Measurements from ENCODE around the gene PAX7.
A peak's percentile ranks its signal among the peaks of the same experiment; 100 is the strongest.
"Not testable (repeated sequence)": the region's sequence is repeated elsewhere in the genome, so short reads cannot be mapped to it uniquely, and the experiment has no call there.

Gene PAX7

GRCh38 chr1:18630511-18631495, at the start of gene PAX7:
PAX7 (plus strand) TSS chr1:18630846; CDS start chr1:18631604, 758 bp downstream.
- no peak for DNase-seq (ENCODE audit: low spot score)

- DNase-seq (ENCODE audit: low spot score), result no peak
Measured at GRCh38 chr1:18581420-18581880, 49.2 kb upstream of the PAX7 start.

GRCh38 chr1:18582890-18583289, 47.8 kb upstream of the PAX7 start:
- no peak for DNase-seq (ENCODE audit: low spot score)

- no peak for DNase-seq (ENCODE audit: low spot score)
Measured at GRCh38 chr1:18583326-18583941, 47.2 kb upstream of the PAX7 start.

- DNase-seq (ENCODE audit: low spot score), result not testable (repeated sequence)
Measured at GRCh38 chr1:18586016-18586415, 44.6 kb upstream of the PAX7 start.

- DNase-seq (ENCODE audit: low spot score), result no peak
Measured at GRCh38 chr1:18588093-18588492, 42.6 kb upstream of the PAX7 start.

- no peak for DNase-seq (ENCODE audit: low spot score)
Measured at GRCh38 chr1:18592368-18592767, 38.3 kb upstream of the PAX7 start.

GRCh38 chr1:18597160-18598042, 33.2 kb upstream of the PAX7 start:
- DNase-seq (ENCODE audit: low spot score), result peak; percentile 34

GRCh38 chr1:18599086-18599485, 31.6 kb upstream of the PAX7 start:
- DNase-seq (ENCODE audit: low spot score), result no peak

- no peak for DNase-seq (ENCODE audit: low spot score)
Measured at GRCh38 chr1:18599704-18600103, 30.9 kb upstream of the PAX7 start.

- DNase-seq (ENCODE audit: low spot score), result no peak
Measured at GRCh38 chr1:18602533-18603211, 28.0 kb upstream of the PAX7 start.

- DNase-seq (ENCODE audit: low spot score), result no peak
Measured at GRCh38 chr1:18603212-18603852, 27.3 kb upstream of the PAX7 start.

GRCh38 chr1:18606443-18607288, 24.0 kb upstream of the PAX7 start:
- DNase-seq (ENCODE audit: low spot score), result no peak

GRCh38 chr1:18607289-18607760, 23.3 kb upstream of the PAX7 start:
- no peak for DNase-seq (ENCODE audit: low spot score)

GRCh38 chr1:18608534-18608933, 22.1 kb upstream of the PAX7 start:
- DNase-seq (ENCODE audit: low spot score), result no peak

- DNase-seq (ENCODE audit: low spot score), result no peak
Measured at GRCh38 chr1:18611311-18611710, 19.3 kb upstream of the PAX7 start.

- no peak for DNase-seq (ENCODE audit: low spot score)
Measured at GRCh38 chr1:18612073-18612472, 18.6 kb upstream of the PAX7 start.

- no peak for DNase-seq (ENCODE audit: low spot score)
Measured at GRCh38 chr1:18614069-18614735, 16.4 kb upstream of the PAX7 start.
